GM21786 (cell line): ENCODE data around the gene PLPPR4.

Experiments
- ATAC-seq: cut with Tn5 transposase; IDR thresholded peaks from one replicate; pipeline ENCODE4 v1.9.1; 2021; ENCODE audit not compliant: unreplicated experiment

Gene PLPPR4

DNA sequence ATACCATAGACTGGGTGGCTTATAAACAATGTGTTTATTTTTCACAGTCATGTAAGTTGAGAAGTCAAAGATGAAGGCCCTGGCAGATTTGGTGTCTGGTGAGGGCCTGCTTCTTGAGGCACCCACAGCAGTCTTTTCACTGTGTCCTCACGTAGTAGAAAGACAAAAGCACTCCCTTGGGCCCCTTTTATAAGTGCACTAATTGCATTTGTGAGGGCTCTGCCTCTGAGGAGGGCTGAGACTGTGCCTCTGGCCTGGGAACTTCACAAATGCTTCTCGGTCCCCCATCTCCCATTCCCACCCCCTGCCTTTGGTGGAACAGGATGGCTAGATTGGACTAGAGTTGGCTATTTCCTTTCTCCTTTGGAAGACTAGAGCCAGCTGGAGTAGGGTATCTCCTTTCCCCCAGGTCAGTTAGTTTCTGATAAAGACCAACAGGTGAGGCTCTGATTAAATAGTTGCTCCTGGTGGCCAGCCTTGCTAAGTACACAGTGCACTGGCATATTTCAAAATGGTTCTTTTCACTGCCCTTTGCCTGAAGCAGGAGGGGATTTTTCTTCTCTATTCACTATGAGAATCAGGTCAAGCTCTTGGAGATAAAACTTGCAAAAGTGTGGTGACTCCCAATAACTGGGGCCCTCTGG lies 82.9 kb downstream of the PLPPR4 start:
- no peak for ATAC-seq

DNA sequence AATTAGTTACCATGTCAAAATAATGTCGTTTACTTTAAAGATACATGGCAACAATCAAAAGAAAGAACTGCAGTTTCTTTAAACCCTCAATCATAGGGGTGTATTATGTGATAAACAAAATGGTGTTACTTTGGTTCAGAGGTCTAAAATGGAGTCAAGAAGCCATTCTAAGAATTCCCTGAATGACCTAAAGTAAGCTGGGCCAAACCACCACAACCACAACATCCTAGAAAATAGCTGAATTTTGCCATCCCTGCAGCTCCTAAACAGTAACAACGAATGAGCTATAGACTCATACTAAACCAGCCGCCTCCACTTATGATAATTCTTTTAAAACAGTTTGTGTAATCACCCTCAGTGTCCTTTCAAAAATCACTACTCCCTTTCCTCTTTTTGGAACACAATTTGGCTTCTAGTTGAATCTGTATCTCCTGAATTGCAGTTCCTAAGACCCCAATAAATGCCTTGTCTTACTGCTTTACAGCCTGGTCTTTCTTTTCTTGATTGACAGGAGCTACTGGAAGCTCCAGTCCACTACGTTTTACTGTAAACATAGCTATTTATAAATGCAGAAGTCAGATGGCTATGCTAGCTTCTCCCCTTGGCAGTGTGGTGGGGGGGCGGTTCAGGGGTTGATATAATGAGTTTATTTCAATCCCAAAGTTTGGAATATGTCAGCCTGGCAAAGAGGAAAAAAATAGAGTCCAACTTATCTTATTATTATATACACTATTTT lies 84.3 kb downstream of the PLPPR4 start:
- ATAC-seq, result no peak

DNA sequence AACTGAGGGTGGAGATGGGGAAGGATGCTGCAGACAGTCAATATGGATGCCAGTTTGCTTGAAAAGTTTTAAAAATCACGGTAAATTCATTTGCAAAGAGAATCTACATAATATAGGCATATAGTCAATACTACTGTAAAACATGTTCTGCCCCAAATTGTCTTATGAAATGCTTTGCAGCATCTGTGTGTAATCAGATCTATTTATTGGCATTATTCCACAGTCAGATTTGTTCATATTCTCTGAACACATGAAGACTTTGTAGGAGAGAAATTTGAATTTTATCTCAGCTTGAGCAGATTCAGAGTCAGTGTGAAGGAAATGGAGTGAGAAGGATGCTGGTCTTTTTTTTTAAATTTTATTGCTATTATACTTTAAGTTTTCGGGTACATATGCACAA lies 88.5 kb downstream of the PLPPR4 start:
- ATAC-seq, result no peak

DNA sequence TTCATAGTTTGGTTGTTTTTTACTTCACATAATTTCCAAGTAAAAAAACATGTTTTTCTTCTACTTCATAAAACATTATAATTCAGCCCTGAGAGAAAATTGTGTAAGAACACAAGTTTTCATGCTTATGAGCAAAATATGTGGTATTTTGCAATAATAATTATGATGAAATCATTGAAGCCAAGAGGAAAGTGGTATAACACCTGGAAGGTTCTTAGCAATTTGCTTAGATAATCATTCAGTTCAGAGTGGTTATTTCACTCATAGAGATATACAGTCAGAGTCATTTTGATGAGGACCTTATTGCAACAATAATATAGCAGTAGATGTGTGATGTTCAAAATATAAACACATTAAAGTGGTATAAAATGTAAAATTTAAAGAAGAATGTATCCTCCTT lies 94.5 kb downstream of the PLPPR4 start:
- ATAC-seq, result no peak
